PFSK-1 (cell line): Measurements from ENCODE around the gene TRAK2.

Experiments
- FOXP2 ChIP-seq: optimal IDR thresholded peaks from 2 replicates; pipeline ENCODE3; 2011; ENCODE audit warnings: borderline replicate concordance, control low read depth, inconsistent platforms; ENCODE audit not compliant: insufficient read depth; ENCODE audit errors: extremely low read length, extremely low read depth
- POLR2AphosphoS5 ChIP-seq: IDR thresholded peaks from 2 replicates; pipeline ENCODE4 v1.6.1; 2012; ENCODE audit warnings: low read depth, mild to moderate bottlenecking, control low read depth, low read length, moderate library complexity
- REST ChIP-seq, 2 experiments: IDR thresholded peaks; 2 replicates each; pipeline versions ENCODE4 v1.6.1 to v1.8.0; 2011 to 2012; ENCODE audit warnings: low read depth in 2 of 2, low read length in 2 of 2, control low read depth in 1 of 2, inconsistent platforms in 1 of 2, mild to moderate bottlenecking in 1 of 2, moderate library complexity in 1 of 2; ENCODE audit not compliant: insufficient read depth in 1 of 2
- SIN3A ChIP-seq: IDR thresholded peaks from 2 replicates; pipeline ENCODE4 v1.6.1; 2012; ENCODE audit warnings: mild to moderate bottlenecking, low read length, moderate library complexity, borderline replicate concordance; ENCODE audit not compliant: insufficient read depth
- TAF1 ChIP-seq: IDR thresholded peaks from 2 replicates; pipeline ENCODE4 v1.6.1; 2012; ENCODE audit warnings: low read length, control low read depth, borderline replicate concordance; ENCODE audit not compliant: insufficient read depth

The TRAK2 gene

GRCh38 chr2:201470821-201471731, 19.8 kb upstream of the TRAK2 start:
- no peak for TF ChIP-seq SIN3A
- TF ChIP-seq TAF1 = no peak
- no peak for TF ChIP-seq FOXP2
- no peak for TF ChIP-seq POLR2AphosphoS5
- no peak for TF ChIP-seq REST (IDR thresholded peaks at IDR 0.05; ENCODE audit: insufficient read depth in 1 of 2, low read depth in 2 of 2, low read length in 2 of 2)

DNA sequence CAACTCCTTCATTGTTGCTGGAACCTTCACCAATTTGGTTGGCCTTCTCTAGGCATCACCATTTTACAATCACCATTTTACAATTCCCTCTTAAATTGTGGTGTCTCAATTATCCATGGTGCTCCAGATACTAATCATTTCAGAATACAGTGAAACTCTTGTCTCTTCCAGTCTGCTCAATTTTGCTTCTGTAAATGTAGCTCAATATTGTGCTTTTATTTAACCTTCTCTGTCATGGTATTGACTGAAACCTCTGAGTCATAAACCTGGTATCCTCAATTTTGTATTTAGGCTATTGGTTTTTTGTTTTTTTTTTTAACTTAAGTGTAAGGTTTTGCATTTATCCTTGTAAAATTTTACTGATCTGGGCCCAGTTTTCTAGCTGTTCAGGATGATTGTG, 16.4 kb upstream of the TRAK2 start:
- TF ChIP-seq TAF1 (no peak), POLR2AphosphoS5 (no peak), SIN3A (no peak), FOXP2 (no peak), REST (IDR thresholded peaks at IDR 0.05; ENCODE audit: insufficient read depth in 1 of 2, low read depth in 2 of 2, low read length in 2 of 2) (no peak)

DNA sequence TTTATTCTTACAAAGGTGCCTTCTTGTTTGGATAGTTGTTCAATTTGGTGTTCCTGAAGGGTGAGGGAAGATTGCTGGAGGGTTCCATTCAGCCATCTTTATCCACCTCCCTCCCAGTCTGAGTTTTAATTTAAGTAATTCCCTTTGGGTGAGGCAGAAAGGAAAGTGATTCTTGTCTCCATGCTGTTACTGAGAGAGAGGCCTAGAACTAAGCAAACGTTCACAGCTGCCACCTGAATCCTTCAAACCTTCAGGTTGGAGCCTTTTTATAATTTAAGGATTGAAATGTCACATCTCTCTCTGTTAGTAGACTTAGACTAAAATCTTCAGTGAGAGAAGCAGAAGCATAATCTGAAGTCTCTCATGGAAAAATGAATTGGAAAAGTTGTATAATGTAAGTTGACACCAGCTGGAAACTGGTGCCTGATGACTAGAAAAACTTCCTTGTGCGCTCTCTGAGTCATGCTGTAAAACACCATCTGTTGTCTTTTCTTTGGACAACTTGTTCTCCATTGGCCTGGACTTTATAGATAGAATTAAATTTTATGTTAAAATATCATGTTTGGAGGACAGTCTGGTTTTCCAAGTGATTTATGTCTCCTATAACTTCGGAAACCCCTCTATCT, 14.9 kb upstream of the TRAK2 start:
- TF ChIP-seq SIN3A (no peak), POLR2AphosphoS5 (no peak), REST (IDR thresholded peaks at IDR 0.05; ENCODE audit: insufficient read depth in 1 of 2, low read depth in 2 of 2, low read length in 2 of 2) (no peak), TAF1 (no peak), FOXP2 (no peak)

DNA sequence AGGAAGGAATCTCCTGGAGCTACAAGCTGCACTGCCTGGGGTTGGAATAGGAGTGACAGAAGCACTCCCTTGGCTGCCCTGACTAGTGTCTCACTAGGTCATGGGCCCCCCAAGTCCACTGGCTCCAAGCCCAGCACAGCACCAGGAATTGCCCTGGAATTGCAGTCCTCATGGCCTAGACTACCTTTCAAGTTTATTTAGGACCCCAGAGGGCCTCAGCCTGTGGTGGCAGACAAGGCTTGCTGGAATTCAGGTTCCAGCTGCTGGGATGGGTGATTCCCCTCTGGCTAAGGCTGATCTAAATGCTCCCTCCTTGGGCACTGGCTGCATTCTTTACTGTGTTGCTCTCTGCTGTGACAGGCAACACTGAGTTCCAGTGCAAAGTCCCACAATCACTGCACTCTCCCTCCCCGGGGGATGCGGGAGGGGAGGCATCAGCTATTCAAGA, 14.3 kb upstream of the TRAK2 start:
- no peak for TF ChIP-seq POLR2AphosphoS5
- no peak for TF ChIP-seq REST (IDR thresholded peaks at IDR 0.05; ENCODE audit: insufficient read depth in 1 of 2, low read depth in 2 of 2, low read length in 2 of 2)
- no peak for TF ChIP-seq FOXP2
- no peak for TF ChIP-seq TAF1
- no peak for TF ChIP-seq SIN3A
